K562 (cell line): ENCODE measurements around the gene ZNF718. TPM values are rescaled to one million over a fixed set of nuclear protein-coding genes. Genes with fewer than 3 reads are reported as not detected.

Experiments used
- ATAC-seq: fragments of 200-7000 bp; cut with Tn5 transposase; 3 replicates; pipeline ENCODE4 v1.9.1; 2020; ENCODE audit warnings: moderate library complexity
- Bru-seq: library from RNA; stranded (reverse); fragments of 400-500 nt; gene quantifications from one replicate; lab custom pipeline; 2021; lab: Mats Ljungman, UMichigan
- BruChase-seq, 2 experiments: library from RNA; stranded (reverse); fragments of 400-500 nt; gene quantifications; one replicate each; lab custom pipeline; 2021; lab: Mats Ljungman, UMichigan
- BruUV-seq: library from RNA; stranded (reverse); fragments of 400-500 nt; replicated peaks from 2 replicates; lab custom pipeline; 2021; lab: Mats Ljungman, UMichigan
- CTCF ChIA-PET: fragments of 300-600 bp; formaldehyde crosslinking; extraction: SDS; loops from one replicate; lab custom pipeline; 2021; ENCODE audit warnings: low intra/inter-chr PET ratio; lab: Yijun Ruan, JAX
- POLR2A ChIA-PET: fragments of 300-600, 350-650 bp; sonication (Branson Sonifier 250); formaldehyde crosslinking; extraction: SDS; loops from one replicate; lab custom pipeline; 2021; ENCODE audit warnings: antibody characterized with exemption, inconsistent platforms; lab: Yijun Ruan, JAX
- DNase-seq, 4 experiments: peaks; one replicate each; pipeline versions ENCODE4 v3.0.0 to v3.0.0-alpha.2; 2011 to 2018; ENCODE audit warnings: low spot score in 3 of 4, mixed read lengths in 3 of 4; ENCODE audit errors: extremely low read depth in 1 of 4
- FAIRE-seq: peaks from 2 replicates; lab custom pipeline; 2011; peaks lifted over from hg19 to GRCh38; lab: Jason Lieb, UNC
- H2AFZ ChIP-seq: 2 replicates; pipeline ENCODE4 v1.6.0; 2011; ENCODE audit warnings: low read depth, low read length, control low read depth, inconsistent platforms
- H3K27ac ChIP-seq: fragments of 200-600 bp; 3 replicates; pipeline ENCODE4 v1.8.0; 2011; ENCODE audit warnings: low read depth, mild to moderate bottlenecking, control low read depth, inconsistent platforms, low read length, moderate library complexity, mixed read lengths; ENCODE audit errors: extremely low read depth
- H3K27me3 ChIP-seq, 2 experiments: fragments of 300-600 bp in 1 of 2; 2 replicates in 1 of 2; 3 replicates in 1 of 2; pipeline versions ENCODE4 v1.6.0 to v1.8.0; 2011; ENCODE audit warnings: inconsistent platforms in 2 of 2, low read length in 2 of 2, mild to moderate bottlenecking in 1 of 2, mixed read lengths in 1 of 2, moderate library complexity in 1 of 2; ENCODE audit not compliant: control insufficient read depth in 2 of 2, insufficient read depth in 2 of 2
- H3K36me3 ChIP-seq: fragments of 300-600 bp; 3 replicates; pipeline ENCODE4 v1.8.0; 2011; ENCODE audit warnings: mild to moderate bottlenecking, low read length, inconsistent platforms; ENCODE audit not compliant: control insufficient read depth, insufficient read depth
- H3K4me1 ChIP-seq, 2 experiments: fragments of 200-600 bp in 1 of 2; replicated peaks in 1 of 2; 2 replicates in 1 of 2; 3 replicates in 1 of 2; pipeline versions ENCODE4 v1.5.1 to v1.8.0; 2011; ENCODE audit warnings: inconsistent platforms in 2 of 2, low read length in 2 of 2, mild to moderate bottlenecking in 1 of 2, mixed read lengths in 1 of 2, moderate library complexity in 1 of 2; ENCODE audit not compliant: control insufficient read depth in 2 of 2, insufficient read depth in 2 of 2
- H3K4me2 ChIP-seq: 2 replicates; pipeline ENCODE4 v1.6.1; 2011; ENCODE audit warnings: low read length, control low read depth, inconsistent platforms, mixed read lengths; ENCODE audit not compliant: insufficient read depth
- H3K4me3 ChIP-seq: fragments of 200-600 bp; sonication (generic), shearing (Covaris generic); 2 replicates; pipeline ENCODE4 v1.5.1; 2016; ENCODE audit warnings: control low read depth, inconsistent platforms
- H3K79me2 ChIP-seq: fragments of 200-600 bp; 3 replicates; pipeline ENCODE4 v1.8.0; 2011; ENCODE audit warnings: low read length, inconsistent platforms; ENCODE audit not compliant: control insufficient read depth, insufficient read depth
- H3K9ac ChIP-seq, 2 experiments: 2 replicates each; pipeline versions ENCODE4 v1.6.0 to v1.6.1; 2011; ENCODE audit warnings: low read depth in 2 of 2, low read length in 2 of 2, control low read depth in 1 of 2, inconsistent platforms in 1 of 2, mild to moderate bottlenecking in 1 of 2, mixed read lengths in 1 of 2; ENCODE audit not compliant: insufficient read depth in 1 of 2
- H3K9me1 ChIP-seq: one replicate; pipeline ENCODE4 v1.6.0; 2011; ENCODE audit warnings: inconsistent platforms, mild to moderate bottlenecking, low read length, moderate library complexity; ENCODE audit not compliant: control insufficient read depth, insufficient read depth
- H3K9me3 ChIP-seq: replicated peaks from 2 replicates; pipeline ENCODE4 v1.5.1; 2011; ENCODE audit warnings: low read depth, low read length, inconsistent platforms; ENCODE audit not compliant: control insufficient read depth, insufficient read depth
- H4K20me1 ChIP-seq: replicated peaks from 2 replicates; pipeline ENCODE4 v1.6.1; 2011; ENCODE audit warnings: low read length, inconsistent platforms, mixed read lengths; ENCODE audit not compliant: control insufficient read depth, insufficient read depth
- ARHGAP35 ChIP-seq: fragments of 450-650 bp; IDR thresholded peaks from 2 replicates; pipeline ENCODE4 v1.6.1; 2018; ENCODE audit not compliant: partially characterized antibody
- CREM ChIP-seq: IDR thresholded peaks from 2 replicates; pipeline ENCODE4 v1.6.1; 2014; ENCODE audit warnings: antibody characterized with exemption, low read depth
- FOXJ3 ChIP-seq: sonication (generic); formaldehyde crosslinking; IDR thresholded peaks from 2 replicates; pipeline ENCODE4 v1.4.0; 2020; ENCODE audit warnings: mild to moderate bottlenecking, missing genetic modification reagents
- HDAC6 ChIP-seq: IDR thresholded peaks from 2 replicates; pipeline ENCODE4 v1.6.1; 2012; ENCODE audit warnings: low read depth, mild to moderate bottlenecking, control low read depth, inconsistent platforms, low read length, moderate library complexity
- HINFP ChIP-seq: fragments of 450-650 bp; conservative IDR thresholded peaks from 2 replicates; pipeline ENCODE4 v1.6.1; 2016; ENCODE audit warnings: missing genetic modification characterization, low read depth, mild to moderate bottlenecking, control low read depth, missing compliant biosample characterization
- HNRNPUL1 ChIP-seq: fragments of 200-400 bp; formaldehyde crosslinking; IDR thresholded peaks from 2 replicates; pipeline ENCODE4 v1.6.1; 2017; ENCODE audit warnings: low read length
- MTA1 ChIP-seq: fragments of 450-650 bp; IDR thresholded peaks from 2 replicates; pipeline ENCODE4 v1.6.1; 2017; ENCODE audit warnings: borderline replicate concordance
- NCOA1 ChIP-seq: fragments of 450-650 bp; IDR thresholded peaks from 2 replicates; pipeline ENCODE4 v1.6.1; 2016; ENCODE audit warnings: low read depth
- NFE2 ChIP-seq: IDR thresholded peaks from 2 replicates; pipeline ENCODE4 v1.6.1; 2014; ENCODE audit warnings: antibody characterized with exemption, low read depth
- RFX1 ChIP-seq: fragments of 450-650 bp; IDR thresholded peaks from 2 replicates; pipeline ENCODE4 v1.6.1; 2016; ENCODE audit warnings: mild to moderate bottlenecking, moderate library complexity
- RFX7 ChIP-seq: fragments of 250-450 bp; sonication (Bioruptor Pico); IDR thresholded peaks from 2 replicates; pipeline ENCODE4 v1.5.1; 2021; ENCODE audit warnings: mild to moderate bottlenecking
- RNF2 ChIP-seq: sonication (generic); IDR thresholded peaks from 2 replicates; pipeline ENCODE4 v1.6.1; 2016
- TAF7 ChIP-seq: fragments of 450-650 bp; IDR thresholded peaks from 2 replicates; pipeline ENCODE4 v1.6.1; 2016; ENCODE audit warnings: missing genetic modification characterization, missing compliant biosample characterization
- TFAM ChIP-seq: fragments of 250-450 bp; sonication (Bioruptor Pico); conservative IDR thresholded peaks from 2 replicates; pipeline ENCODE4 v1.5.0; 2021; ENCODE audit warnings: mild to moderate bottlenecking, moderate library complexity
- XRCC5 ChIP-seq: fragments of 200-400 bp; formaldehyde crosslinking; IDR thresholded peaks from 2 replicates; pipeline ENCODE4 v1.6.1; 2017; ENCODE audit warnings: low read depth, mild to moderate bottlenecking, low read length
- ZNF583 ChIP-seq: fragments of 250-450 bp; sonication (Bioruptor Pico); IDR thresholded peaks from 2 replicates; pipeline ENCODE4 v1.4.0; 2020
- ZNF75A ChIP-seq: fragments of 450-650 bp; formaldehyde crosslinking; IDR thresholded peaks from 2 replicates; pipeline ENCODE4 v1.4.0; 2020; ENCODE audit warnings: mild to moderate bottlenecking
- ZZZ3 ChIP-seq: fragments of 450-650 bp; IDR thresholded peaks from 2 replicates; pipeline ENCODE4 v1.6.1; 2016; ENCODE audit warnings: antibody characterized with exemption, mild to moderate bottlenecking, moderate library complexity
- WGBS: fragments of 100-300 bp; shearing (Covaris generic); methylation state at CpG from one replicate; pipeline ENCODE4 v1.1.6; 2016; ENCODE audit warnings: low coverage, mixed read lengths; ENCODE audit not compliant: insufficient coverage; ENCODE audit errors: missing lambda C conversion rate; 5-methylcytosine and 5-hydroxymethylcytosine counted together
- in situ Hi-C: fragments of 300-500 bp; cut with MboI; formaldehyde crosslinking; loops from 4 replicates; pipeline ENCODE4 v1.15.0; 2018; ENCODE audit warnings: inconsistent platforms, mixed read lengths
- intact Hi-C: fragments of 100-400 bp; cut with micrococcal nuclease; formaldehyde crosslinking; loops from 2 replicates; pipeline ENCODE4 v1.14.2; 2022
- long read RNA-seq, 3 experiments: library from polyadenylated mRNA in 2 of 3; library from RNA in 1 of 3; unstranded in 2 of 3; stranded (forward) in 1 of 3; transcript quantifications; one replicate each; pipeline ENCODE4 v2.0.0, GENCODE V29; 2019 to 2022
- polyA minus RNA-seq, 3 experiments: library from RNA; depleted of rRNA, polyadenylated mRNA; stranded (reverse); fragments of >200 nt; gene quantifications; 2 replicates each; pipeline ENCODE4 v1.2.3, GENCODE V29; 2011
- polyA plus RNA-seq, 8 experiments: library from polyadenylated mRNA; depleted of rRNA in 4 of 8; stranded (reverse) in 5 of 8; unstranded in 3 of 8; fragments of >200 nt; fragmentation: Nextera tagmentation in 2 of 8; fragmentation: Illumina TruSeq in 1 of 8; extraction: Ambion mirVana in 2 of 8; extraction: Trizol in 1 of 8; gene quantifications; 2 replicates each; pipeline versions ENCODE4 v1.2.1 to v1.2.3, GENCODE V29; 2011 to 2014; ENCODE audit warnings: inconsistent platforms in 1 of 8, missing spikeins in 1 of 8
- total RNA-seq, 7 experiments: library from RNA; depleted of rRNA in 6 of 7; stranded (reverse); fragments of >200 nt in 6 of 7; fragmentation: Illumina TruSeq in 2 of 7; extraction: Trizol in 2 of 7; gene quantifications; 2 replicates each; pipeline versions ENCODE4 v1.2.1 to v1.2.3, GENCODE V29; 2011 to 2021; ENCODE audit warnings: low replicate concordance in 1 of 7

Gene ZNF718
- 12.1 and 17.0 TPM in 2 replicates for total RNA-seq (2011; cell fraction: chromatin; rRNA removed; ENCODE audit: low replicate concordance)
- total RNA-seq (2011; cell fraction: nucleolus; rRNA removed) = 10.0 and 13.6 TPM in 2 replicates
- 12.2 and 12.6 TPM in 2 replicates for total RNA-seq (2011; cell fraction: nucleoplasm; rRNA removed)
- 2.7 and 3.2 TPM in 2 replicates for total RNA-seq (2014; rRNA removed)
- total RNA-seq (2014; rRNA removed; fragmentation: Illumina TruSeq; extraction: Trizol) = 4.3 and 4.6 TPM in 2 replicates
- 4.2 and 5.3 TPM in 2 replicates for total RNA-seq (2015; rRNA removed; fragmentation: Illumina TruSeq; extraction: Trizol)
- total RNA-seq (2021) = 3.7 and 4.5 TPM in 2 replicates
- polyA plus RNA-seq (2011; rRNA removed) = 1.6 and 2.4 TPM in 2 replicates
- 0.67 and 0.77 TPM in 2 replicates for polyA plus RNA-seq (2011; cell fraction: cytosol; rRNA removed)
- 3.7 and 5.4 TPM in 2 replicates for polyA plus RNA-seq (2011; cell fraction: nucleus; rRNA removed)
- 2.1 and 4.6 TPM in 2 replicates for polyA plus RNA-seq (2012)
- 2.6 and 2.7 TPM in 2 replicates for polyA plus RNA-seq (2014; fragmentation: Illumina TruSeq; extraction: Trizol)
- polyA plus RNA-seq (2014; fragmentation: Nextera tagmentation; extraction: Ambion mirVana) = 1 to 10 TPM in 1 of 2 experiments, under 1 TPM in 1; 1.00 to 1.4 TPM
- 2.2 and 2.7 TPM in 2 replicates for polyA plus RNA-seq (2014; rRNA removed)
- 2.2 and 3.0 TPM in 2 replicates for polyA minus RNA-seq (2011; rRNA and poly(A)+ RNA removed)
- polyA minus RNA-seq (2011; cell fraction: cytosol; rRNA and poly(A)+ RNA removed) = 1.4 and 1.8 TPM in 2 replicates
- 7.1 and 7.9 TPM in 2 replicates for polyA minus RNA-seq (2011; cell fraction: nucleus; rRNA and poly(A)+ RNA removed)
- percentile 74 among the genes with signal in this experiment for Bru-seq, nascent RNA
- percentile 88 among the genes with signal in this experiment for BruChase-seq, experiment 1, labeled RNA remaining after a 2-hour chase
- percentile 86 among the genes with signal in this experiment for BruChase-seq, experiment 2, labeled RNA remaining after a 6-hour chase
- long read RNA-seq, experiment 1, partial matches to known transcripts = 0 of 9 reads
- long read RNA-seq, experiment 1, other reads (novel, unspliced or antisense) = 9 of 9 reads
- long read RNA-seq, experiment 2, partial matches to known transcripts = 0 of 7 reads
- long read RNA-seq, experiment 2, other reads (novel, unspliced or antisense) = 7 of 7 reads
- long read RNA-seq, experiment 3, partial matches to known transcripts = 1 of 3 reads
- long read RNA-seq, experiment 3, other reads (novel, unspliced or antisense) = 2 of 3 reads

- Histone ChIP-seq H3K79me2 (peaks cover 27% of the 10 kb centered on the region), H2AFZ (peak within 1 kb of the TSS; percentile 92)
- POLR2A ChIA-PET = interaction anchor here (0.7 to 1.7 kb wide), 8 partner anchors 9 to 349 kb away, joined by 3 to 8 read pairs (median 4); no protein-coding TSS in a partner anchor
- TF ChIP-seq HINFP = no peak
- no peak; the same call in 1 of the 2 replicates for TF ChIP-seq RFX1
- no peak for TF ChIP-seq NCOA1
- no peak for TF ChIP-seq HDAC6
- 0 out of 2 replicates have a peak, but pooled peaks have one; percentile 17 for TF ChIP-seq RNF2
- TF ChIP-seq ZNF583 (CRISPR knock-in tag) = no peak
- TF ChIP-seq HNRNPUL1 = no peak
- no peak for TF ChIP-seq MTA1
- no peak for TF ChIP-seq ARHGAP35
- TF ChIP-seq NFE2 = no peak
- TF ChIP-seq RFX7 (CRISPR knock-in tag) = no peak
- TF ChIP-seq FOXJ3 = no peak
- peak; percentile 95 for TF ChIP-seq ZZZ3
- TF ChIP-seq TAF7 = peak; percentile 55
- no peak for TF ChIP-seq ZNF75A (CRISPR knock-in tag)
- no peak; the same call in 1 of the 2 replicates for TF ChIP-seq CREM
- TF ChIP-seq XRCC5 = 0 out of 2 replicates have a peak, but pooled peaks have one; percentile 42
- no peak for TF ChIP-seq TFAM (CRISPR knock-in tag)
Observed at GRCh38 chr4:124275-125081, at the start of gene ZNF718. ZNF718 (plus strand) TSS chr4:124501; CDS start chr4:124671, 170 bp downstream.

More at GRCh38 chr4:124275-125081, at the start of gene ZNF718:
- peak within 1 kb of the TSS; percentile 92 for H3K27ac ChIP-seq
- H3K4me1 ChIP-seq = peaks cover 3 to 6% of the 10 kb centered on the region in 2 experiments; a peak in 3 of 5 replicates
- peak within 1 kb of the TSS; percentile 58 for H3K4me3 ChIP-seq
- ATAC-seq = peak; percentile 99
- CTCF ChIA-PET = no interaction called here
- TSS peak; percentile 69 for BruUV-seq
- in situ Hi-C loops (no loop called here), intact Hi-C loops (loop anchor here (1.0 kb wide), 1 partner anchor 9 kb away; no protein-coding TSS in a partner anchor)
- H3K9me3 ChIP-seq = peaks cover 22% of the 10 kb centered on the region
- 3% methylated on average over 34 of the region's 44 CpGs for WGBS
- peaks cover 13% of the 10 kb centered on the region; the same call in 1 of the 3 replicates for H3K36me3 ChIP-seq
- FAIRE-seq = peak; percentile 95
- peak within 1 kb of the TSS; percentile 87 to 98 for H3K9ac ChIP-seq
- H3K27me3 ChIP-seq = no peaks in the 10 kb centered on the region
- DNase-seq = peak; percentile 90 to 95 (median 91)
- peak within 1 kb of the TSS; percentile 80 for H3K4me2 ChIP-seq
- no peaks in the 10 kb centered on the region for H3K9me1 ChIP-seq
- H4K20me1 ChIP-seq = no peaks in the 10 kb centered on the region; the same call in 1 of the 2 replicates
